ENCODE data around the gene AP4B1. TPM values are rescaled to one million over a fixed set of nuclear protein-coding genes. Genes with fewer than 3 reads are reported as not detected.

Gene AP4B1
- total and polyA plus RNA-seq, 2 of the 13 experiments (the other 11 are each of a cell fraction or from before 2014, with no cell fraction given), result 8.5 to 12.0 TPM

GRCh38 chr1:113904674-113905434 is at the start of gene AP4B1, which contains the start of gene DCLRE1B (continued):
- TF ChIP-seq, protein P1, sequence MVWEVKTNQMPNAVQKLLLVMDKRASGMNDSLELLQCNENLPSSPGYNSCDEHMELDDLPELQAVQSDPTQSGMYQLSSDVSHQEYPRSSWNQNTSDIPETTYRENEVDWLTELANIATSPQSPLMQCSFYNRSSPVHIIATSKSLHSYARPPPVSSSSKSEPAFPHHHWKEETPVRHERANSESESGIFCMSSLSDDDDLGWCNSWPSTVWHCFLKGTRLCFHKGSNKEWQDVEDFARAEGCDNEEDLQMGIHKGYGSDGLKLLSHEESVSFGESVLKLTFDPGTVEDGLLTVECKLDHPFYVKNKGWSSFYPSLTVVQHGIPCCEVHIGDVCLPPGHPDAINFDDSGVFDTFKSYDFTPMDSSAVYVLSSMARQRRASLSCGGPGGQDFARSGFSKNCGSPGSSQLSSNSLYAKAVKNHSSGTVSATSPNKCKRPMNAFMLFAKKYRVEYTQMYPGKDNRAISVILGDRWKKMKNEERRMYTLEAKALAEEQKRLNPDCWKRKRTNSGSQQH (CRISPR knock-in tag; IDR thresholded peaks at IDR 0.05; ENCODE audit: low read depth), result peak; percentile 80
- TF ChIP-seq TIGD3 (CRISPR knock-in tag; IDR thresholded peaks at IDR 0.05; ENCODE audit: borderline replicate concordance) (no peak), SNAI1 (CRISPR knock-in tag; IDR thresholded peaks at IDR 0.05; ENCODE audit: borderline replicate concordance) (peak; percentile 31; the same call in 1 of the 2 replicates), SOX6 (IDR thresholded peaks at IDR 0.05) (no peak), SOX6 (CRISPR knock-in tag; IDR thresholded peaks at IDR 0.05) (peak; percentile 79), DPF2 (CRISPR knock-in tag; IDR thresholded peaks at IDR 0.05; ENCODE audit: borderline replicate concordance, low read depth) (no peak), THRA (CRISPR knock-in tag; IDR thresholded peaks at IDR 0.05; ENCODE audit: borderline replicate concordance) (peak; percentile 80), KDM2A (CRISPR knock-in tag; IDR thresholded peaks at IDR 0.05; ENCODE audit: borderline replicate concordance, low read depth) (peak; percentile 96), RAD21 (CRISPR knock-in tag; IDR thresholded peaks at IDR 0.05) (peak; percentile 90), MXD3 (CRISPR knock-in tag; IDR thresholded peaks at IDR 0.05) (0 out of 2 replicates have a peak, but pooled peaks have one; percentile 31), THAP11 (CRISPR knock-in tag; IDR thresholded peaks at IDR 0.05) (peak; percentile 92), PRPF4 (IDR thresholded peaks at IDR 0.05; ENCODE audit: low read depth, low read length, poor library complexity, severe bottlenecking) (peak; percentile 90), PCBP1 (IDR thresholded peaks at IDR 0.05; ENCODE audit: borderline replicate concordance, low read depth, low read length) (0 out of 2 replicates have a peak, but pooled peaks have one; percentile 82), RXRB (CRISPR knock-in tag; IDR thresholded peaks at IDR 0.05; ENCODE audit: borderline replicate concordance) (peak; percentile 79), FOSL1 (CRISPR knock-in tag; IDR thresholded peaks at IDR 0.05; ENCODE audit: borderline replicate concordance) (no peak)
- TF ChIP-seq, protein P2, sequence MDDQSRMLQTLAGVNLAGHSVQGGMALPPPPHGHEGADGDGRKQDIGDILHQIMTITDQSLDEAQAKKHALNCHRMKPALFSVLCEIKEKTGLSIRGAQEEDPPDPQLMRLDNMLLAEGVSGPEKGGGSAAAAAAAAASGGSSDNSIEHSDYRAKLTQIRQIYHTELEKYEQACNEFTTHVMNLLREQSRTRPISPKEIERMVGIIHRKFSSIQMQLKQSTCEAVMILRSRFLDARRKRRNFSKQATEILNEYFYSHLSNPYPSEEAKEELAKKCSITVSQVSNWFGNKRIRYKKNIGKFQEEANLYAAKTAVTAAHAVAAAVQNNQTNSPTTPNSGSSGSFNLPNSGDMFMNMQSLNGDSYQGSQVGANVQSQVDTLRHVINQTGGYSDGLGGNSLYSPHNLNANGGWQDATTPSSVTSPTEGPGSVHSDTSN (CRISPR knock-in tag; IDR thresholded peaks at IDR 0.05; ENCODE audit: borderline replicate concordance), result 0 out of 2 replicates have a peak, but pooled peaks have one; percentile 45
- TF ChIP-seq, protein P3, sequence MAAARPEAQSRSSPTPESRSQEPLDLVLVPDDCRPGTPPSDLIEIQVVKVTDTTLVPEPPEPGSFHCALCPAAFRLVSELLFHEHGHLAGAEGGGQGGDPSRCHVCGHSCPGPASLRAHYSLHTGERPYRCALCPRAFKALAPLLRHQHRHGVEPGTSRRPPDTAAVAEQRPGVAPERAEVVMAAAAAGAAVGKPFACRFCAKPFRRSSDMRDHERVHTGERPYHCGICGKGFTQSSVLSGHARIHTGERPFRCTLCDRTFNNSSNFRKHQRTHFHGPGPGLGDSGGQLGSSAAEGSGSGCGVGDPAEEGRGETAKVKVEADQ (CRISPR knock-in tag; IDR thresholded peaks at IDR 0.05; ENCODE audit: borderline replicate concordance), result peak; percentile 87
- TF ChIP-seq, protein P4, sequence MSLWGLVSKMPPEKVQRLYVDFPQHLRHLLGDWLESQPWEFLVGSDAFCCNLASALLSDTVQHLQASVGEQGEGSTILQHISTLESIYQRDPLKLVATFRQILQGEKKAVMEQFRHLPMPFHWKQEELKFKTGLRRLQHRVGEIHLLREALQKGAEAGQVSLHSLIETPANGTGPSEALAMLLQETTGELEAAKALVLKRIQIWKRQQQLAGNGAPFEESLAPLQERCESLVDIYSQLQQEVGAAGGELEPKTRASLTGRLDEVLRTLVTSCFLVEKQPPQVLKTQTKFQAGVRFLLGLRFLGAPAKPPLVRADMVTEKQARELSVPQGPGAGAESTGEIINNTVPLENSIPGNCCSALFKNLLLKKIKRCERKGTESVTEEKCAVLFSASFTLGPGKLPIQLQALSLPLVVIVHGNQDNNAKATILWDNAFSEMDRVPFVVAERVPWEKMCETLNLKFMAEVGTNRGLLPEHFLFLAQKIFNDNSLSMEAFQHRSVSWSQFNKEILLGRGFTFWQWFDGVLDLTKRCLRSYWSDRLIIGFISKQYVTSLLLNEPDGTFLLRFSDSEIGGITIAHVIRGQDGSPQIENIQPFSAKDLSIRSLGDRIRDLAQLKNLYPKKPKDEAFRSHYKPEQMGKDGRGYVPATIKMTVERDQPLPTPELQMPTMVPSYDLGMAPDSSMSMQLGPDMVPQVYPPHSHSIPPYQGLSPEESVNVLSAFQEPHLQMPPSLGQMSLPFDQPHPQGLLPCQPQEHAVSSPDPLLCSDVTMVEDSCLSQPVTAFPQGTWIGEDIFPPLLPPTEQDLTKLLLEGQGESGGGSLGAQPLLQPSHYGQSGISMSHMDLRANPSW (CRISPR knock-in tag; IDR thresholded peaks at IDR 0.05; ENCODE audit: borderline replicate concordance), result peak; percentile 75; the same call in 1 of the 2 replicates

Data from HepG2 (cell line).